ENCODE results near the gene ST6GALNAC4.

DNA sequence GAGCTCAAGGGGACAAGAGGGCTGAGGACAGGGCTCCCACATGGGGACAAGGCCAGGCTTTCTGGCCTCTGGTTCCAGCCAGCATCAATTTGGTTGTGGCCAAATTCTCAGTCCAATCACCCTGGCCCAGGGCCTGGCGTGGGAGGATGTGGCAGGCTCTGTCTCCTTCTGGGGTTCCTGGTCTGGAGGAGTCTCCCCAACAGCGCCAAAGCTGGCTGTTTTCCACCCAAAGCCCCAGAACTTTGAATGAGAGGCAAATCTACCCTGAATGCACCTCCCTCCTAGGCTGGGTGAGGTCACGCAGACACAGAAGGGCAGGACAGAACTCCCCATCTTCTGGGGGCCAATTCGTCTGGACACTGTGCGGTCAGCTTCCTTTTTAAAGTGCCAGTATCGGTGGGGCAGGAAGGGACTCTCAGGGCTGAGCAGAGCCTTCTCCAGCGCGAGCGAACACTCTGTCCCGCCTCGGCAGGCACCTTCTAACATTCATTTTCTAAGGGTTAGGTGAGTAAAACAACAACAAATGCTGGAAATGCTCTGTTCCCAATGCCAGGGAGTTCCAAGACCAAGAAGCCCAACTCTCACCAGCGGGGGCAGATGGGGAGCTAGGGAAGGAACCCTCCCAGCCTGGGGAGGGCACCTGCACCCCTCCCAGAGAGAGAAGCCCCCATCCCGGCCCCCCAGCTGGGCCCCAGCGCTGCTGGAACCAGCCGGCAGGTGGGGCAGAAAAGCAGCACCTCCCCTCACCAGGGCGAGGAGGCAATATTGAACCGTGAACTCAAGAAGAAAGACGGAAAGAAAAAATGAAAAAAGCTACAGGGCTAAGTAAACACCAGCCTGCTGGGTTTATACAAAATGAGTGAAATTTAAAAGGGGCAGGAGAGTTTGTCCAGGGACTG is 24.5 kb upstream of the ST6GALNAC4 start:
- TF ChIP-seq SMC3 (IDR thresholded peaks at IDR 0.05; ENCODE audit: borderline replicate concordance, low read length) = no peak
- TF ChIP-seq, protein P1, sequence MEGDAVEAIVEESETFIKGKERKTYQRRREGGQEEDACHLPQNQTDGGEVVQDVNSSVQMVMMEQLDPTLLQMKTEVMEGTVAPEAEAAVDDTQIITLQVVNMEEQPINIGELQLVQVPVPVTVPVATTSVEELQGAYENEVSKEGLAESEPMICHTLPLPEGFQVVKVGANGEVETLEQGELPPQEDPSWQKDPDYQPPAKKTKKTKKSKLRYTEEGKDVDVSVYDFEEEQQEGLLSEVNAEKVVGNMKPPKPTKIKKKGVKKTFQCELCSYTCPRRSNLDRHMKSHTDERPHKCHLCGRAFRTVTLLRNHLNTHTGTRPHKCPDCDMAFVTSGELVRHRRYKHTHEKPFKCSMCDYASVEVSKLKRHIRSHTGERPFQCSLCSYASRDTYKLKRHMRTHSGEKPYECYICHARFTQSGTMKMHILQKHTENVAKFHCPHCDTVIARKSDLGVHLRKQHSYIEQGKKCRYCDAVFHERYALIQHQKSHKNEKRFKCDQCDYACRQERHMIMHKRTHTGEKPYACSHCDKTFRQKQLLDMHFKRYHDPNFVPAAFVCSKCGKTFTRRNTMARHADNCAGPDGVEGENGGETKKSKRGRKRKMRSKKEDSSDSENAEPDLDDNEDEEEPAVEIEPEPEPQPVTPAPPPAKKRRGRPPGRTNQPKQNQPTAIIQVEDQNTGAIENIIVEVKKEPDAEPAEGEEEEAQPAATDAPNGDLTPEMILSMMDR (IDR thresholded peaks at IDR 0.05 in 2 of 3, conservative IDR thresholded peaks at IDR 0.05 in 1 of 3; ENCODE audit: control insufficient read depth in 2 of 3, extremely low read depth in 1 of 3, insufficient read depth in 1 of 3, low read depth in 3 of 3, low read length in 3 of 3) = no peak
